SU-DHL-6 (cell line): ENCODE data around the gene PYY.
"Not testable (repeated sequence)": the region's sequence is repeated elsewhere in the genome, so short reads cannot be mapped to it uniquely, and the experiment has no call there.

ENCODE experiments used
- H2AFZ ChIP-seq: fragments of 200-600 bp; sonication (generic); 2 replicates; pipeline ENCODE4 v1.6.1; 2014; ENCODE audit warnings: low read depth, mild to moderate bottlenecking, moderate library complexity, mixed read lengths, antibody characterized with exemption, low read length; ENCODE audit not compliant: severe bottlenecking
- H3F3A ChIP-seq: fragments of 200-600 bp; shearing (Covaris generic); 2 replicates; pipeline ENCODE4 v1.6.0; 2016; ENCODE audit warnings: antibody characterized with exemption, mild to moderate bottlenecking; ENCODE audit not compliant: insufficient read depth
- H3K27ac ChIP-seq: fragments of 200-600 bp; sonication (generic); 2 replicates; pipeline ENCODE4 v1.5.1; 2016; ENCODE audit warnings: low read depth, mild to moderate bottlenecking, low read length, moderate library complexity, mixed read lengths
- H3K27me3 ChIP-seq: fragments of 200-600 bp; sonication (generic), shearing (Covaris generic); 2 replicates; pipeline ENCODE4 v1.6.0; 2014; ENCODE audit warnings: mild to moderate bottlenecking, low read length
- H3K36me3 ChIP-seq: fragments of 200-600 bp; sonication (generic); 2 replicates; pipeline ENCODE4 v1.6.1; 2014; ENCODE audit warnings: mild to moderate bottlenecking, low read length, mixed read lengths
- H3K4me2 ChIP-seq: fragments of 300-600, 200-600 bp; shearing (Covaris generic), sonication (generic); 2 replicates; pipeline ENCODE4 v1.6.0; 2014; ENCODE audit warnings: low read length, low read depth, mild to moderate bottlenecking; ENCODE audit not compliant: poor library complexity, severe bottlenecking
- H3K4me3 ChIP-seq: fragments of 200-600 bp; sonication (generic); 2 replicates; pipeline ENCODE4 v1.5.1; 2014; ENCODE audit warnings: antibody characterized with exemption, low read length, mild to moderate bottlenecking, mixed read lengths; ENCODE audit not compliant: insufficient read depth, poor library complexity, severe bottlenecking
- H3K79me2 ChIP-seq: fragments of 200-600 bp; sonication (generic); 2 replicates; pipeline ENCODE4 v1.6.1; 2014; ENCODE audit warnings: mild to moderate bottlenecking, low read length, moderate library complexity; ENCODE audit not compliant: insufficient read depth
- H3K9ac ChIP-seq: fragments of 200-600 bp; sonication (generic); 2 replicates; pipeline ENCODE4 v1.7.0; 2014; ENCODE audit warnings: mild to moderate bottlenecking, low read length
- H3K9me2 ChIP-seq: fragments of 200-600 bp; sonication (generic); replicated peaks from 2 replicates; pipeline ENCODE4 v1.6.1; 2014; ENCODE audit warnings: low read length; ENCODE audit not compliant: insufficient read depth
- H3K9me3 ChIP-seq: fragments of 200-600 bp; sonication (generic); 2 replicates; pipeline ENCODE4 v1.6.1; 2014; ENCODE audit warnings: low read length, mixed read lengths; ENCODE audit not compliant: insufficient read depth
- H4K20me1 ChIP-seq: fragments of 200-600 bp; sonication (generic); 2 replicates; pipeline ENCODE4 v1.6.1; 2014; ENCODE audit warnings: low read depth, mild to moderate bottlenecking, antibody characterized with exemption, low read length, moderate library complexity, mixed read lengths
- EZH2phosphoT487 ChIP-seq: fragments of 200-600 bp; sonication (generic), shearing (Covaris generic); conservative IDR thresholded peaks from 2 replicates; pipeline ENCODE4 v1.6.1; 2018; ENCODE audit warnings: mild to moderate bottlenecking, antibody characterized with exemption, low read length, moderate library complexity, mixed read lengths
- TF ChIP-seq, protein P1 (sequence below): fragments of 200-600 bp; sonication (generic); IDR thresholded peaks from one replicate; pipeline ENCODE4 v1.5.1; 2017; ENCODE audit warnings: antibody characterized with exemption, mild to moderate bottlenecking, low read length, moderate library complexity; ENCODE audit not compliant: insufficient read depth, poor library complexity, severe bottlenecking

The PYY gene

DNA sequence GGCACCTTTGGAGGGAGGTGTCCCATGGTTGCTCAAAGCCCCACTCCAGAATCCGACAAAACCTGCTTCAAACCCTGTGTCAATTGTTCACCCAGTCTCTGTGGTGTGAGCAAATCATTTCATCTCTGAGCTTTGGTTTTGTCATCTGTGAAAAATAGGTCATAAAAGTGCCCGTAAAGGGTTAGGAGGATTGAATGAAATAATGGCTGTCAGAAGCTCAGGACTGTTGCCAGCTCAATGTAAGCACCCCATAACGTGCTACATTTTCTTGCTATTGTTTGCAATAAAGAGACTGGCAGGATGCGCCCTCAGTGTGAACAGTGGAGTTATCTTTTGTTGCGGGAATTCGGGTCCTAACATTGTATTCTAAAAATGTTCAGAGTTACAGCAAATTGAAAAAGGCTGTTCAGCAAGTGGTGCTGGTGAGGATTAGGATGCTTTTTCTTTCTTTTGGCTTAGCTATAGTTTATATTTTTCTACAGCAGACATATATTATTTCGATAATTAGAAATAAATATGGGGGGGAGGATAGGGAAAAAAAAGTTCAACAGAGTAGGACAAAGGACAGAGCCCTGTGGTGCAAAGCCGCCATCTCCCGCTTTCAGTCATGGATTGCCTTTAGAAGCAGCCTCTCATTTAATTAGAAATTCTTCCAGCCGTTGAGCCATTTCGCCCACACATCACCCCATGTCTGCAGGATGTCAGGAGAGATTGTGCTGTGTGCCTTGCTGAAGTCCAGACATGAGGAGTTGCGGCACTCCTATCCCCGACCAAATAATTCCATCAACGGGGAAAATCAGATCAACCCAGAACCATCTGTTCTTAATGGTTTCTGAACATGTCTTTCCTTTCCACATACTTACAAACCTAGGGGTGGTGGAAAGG, 20.9 kb upstream of the PYY start:
- H3K9ac ChIP-seq = no peak overlapping the region
- no peaks in the 10 kb centered on the region for H3K36me3 ChIP-seq
- H3K9me3 ChIP-seq = no peaks in the 10 kb centered on the region
- no peak overlapping the region for H3K4me3 ChIP-seq
- H3F3A ChIP-seq = no peaks in the 10 kb centered on the region
- no peaks in the 10 kb centered on the region for H4K20me1 ChIP-seq
- no peaks in the 10 kb centered on the region for H3K9me2 ChIP-seq
- no peak for TF ChIP-seq EZH2phosphoT487
- TF ChIP-seq, protein P1, sequence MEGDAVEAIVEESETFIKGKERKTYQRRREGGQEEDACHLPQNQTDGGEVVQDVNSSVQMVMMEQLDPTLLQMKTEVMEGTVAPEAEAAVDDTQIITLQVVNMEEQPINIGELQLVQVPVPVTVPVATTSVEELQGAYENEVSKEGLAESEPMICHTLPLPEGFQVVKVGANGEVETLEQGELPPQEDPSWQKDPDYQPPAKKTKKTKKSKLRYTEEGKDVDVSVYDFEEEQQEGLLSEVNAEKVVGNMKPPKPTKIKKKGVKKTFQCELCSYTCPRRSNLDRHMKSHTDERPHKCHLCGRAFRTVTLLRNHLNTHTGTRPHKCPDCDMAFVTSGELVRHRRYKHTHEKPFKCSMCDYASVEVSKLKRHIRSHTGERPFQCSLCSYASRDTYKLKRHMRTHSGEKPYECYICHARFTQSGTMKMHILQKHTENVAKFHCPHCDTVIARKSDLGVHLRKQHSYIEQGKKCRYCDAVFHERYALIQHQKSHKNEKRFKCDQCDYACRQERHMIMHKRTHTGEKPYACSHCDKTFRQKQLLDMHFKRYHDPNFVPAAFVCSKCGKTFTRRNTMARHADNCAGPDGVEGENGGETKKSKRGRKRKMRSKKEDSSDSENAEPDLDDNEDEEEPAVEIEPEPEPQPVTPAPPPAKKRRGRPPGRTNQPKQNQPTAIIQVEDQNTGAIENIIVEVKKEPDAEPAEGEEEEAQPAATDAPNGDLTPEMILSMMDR = no peak
- no peaks in the 10 kb centered on the region for H3K27me3 ChIP-seq
- H3K27ac ChIP-seq = no peak overlapping the region
- no peak overlapping the region for H3K4me2 ChIP-seq
- H3K79me2 ChIP-seq = no peaks in the 10 kb centered on the region
- no peak overlapping the region for H2AFZ ChIP-seq

DNA sequence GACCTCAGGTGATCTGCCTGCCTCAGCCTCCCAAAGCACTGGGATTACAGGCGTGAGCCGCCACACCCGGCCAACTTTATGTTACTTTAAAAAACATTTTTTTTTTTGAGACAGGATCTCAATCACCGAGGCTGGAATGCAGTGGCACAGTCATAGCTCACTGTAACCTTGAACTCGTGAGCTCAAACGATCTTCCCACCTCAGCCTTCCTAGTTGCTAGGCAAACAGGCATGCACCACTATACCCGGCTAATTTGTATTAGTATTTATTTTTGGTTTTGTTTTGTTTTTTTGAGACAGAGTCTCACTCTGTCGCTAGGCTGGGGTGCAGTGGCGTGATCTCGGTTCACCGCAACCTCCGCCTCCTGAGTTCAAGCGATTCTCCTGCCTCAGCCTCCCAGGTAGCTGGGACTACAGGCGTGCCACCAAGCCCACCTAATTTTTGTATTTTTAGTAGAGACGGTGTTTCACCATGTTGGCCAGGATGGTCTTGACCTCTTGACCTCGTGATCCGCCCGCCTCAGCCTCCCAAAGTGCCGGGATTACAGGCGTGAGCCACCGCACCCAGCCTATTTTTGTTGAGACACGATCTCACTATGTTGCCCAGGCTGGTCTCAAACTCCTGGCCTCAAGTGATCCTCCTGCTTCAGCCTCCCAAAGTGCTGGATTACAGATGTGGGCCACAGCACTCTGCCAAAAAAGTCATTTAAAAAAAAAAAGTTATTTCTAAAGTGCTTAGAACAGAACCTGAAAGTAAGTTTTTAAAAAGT, 18.9 kb upstream of the PYY start:
- H3K36me3 ChIP-seq, H3K9ac ChIP-seq, H3K4me3 ChIP-seq, H3K27ac ChIP-seq, H3K4me2 ChIP-seq, H3K27me3 ChIP-seq, H3K79me2 ChIP-seq, H3K9me3 ChIP-seq, H2AFZ ChIP-seq, H3K9me2 ChIP-seq, H4K20me1 ChIP-seq, H3F3A ChIP-seq: not testable (repeated sequence)

DNA sequence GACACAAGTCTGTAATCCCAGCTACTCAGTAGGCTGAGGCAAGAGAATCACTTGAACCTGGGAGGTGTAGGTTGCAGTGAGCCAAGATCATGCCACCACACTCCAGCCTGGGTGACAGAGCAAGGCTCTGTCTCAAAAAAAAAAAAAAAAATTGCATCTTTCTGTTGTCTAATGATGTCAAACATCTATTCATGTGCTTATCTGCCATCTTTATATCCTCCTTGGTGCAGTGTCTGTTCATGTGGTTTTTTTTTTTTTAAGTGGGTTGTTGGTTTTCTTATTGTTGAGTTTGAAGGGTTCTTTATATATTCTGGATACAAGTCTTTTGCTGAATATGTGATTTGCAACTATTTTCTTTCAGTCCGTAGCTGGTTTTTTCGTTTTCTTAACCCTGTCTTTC, 17.7 kb upstream of the PYY start:
- not testable (repeated sequence) for H3K79me2 ChIP-seq, H3K27ac ChIP-seq, H3K4me2 ChIP-seq

DNA sequence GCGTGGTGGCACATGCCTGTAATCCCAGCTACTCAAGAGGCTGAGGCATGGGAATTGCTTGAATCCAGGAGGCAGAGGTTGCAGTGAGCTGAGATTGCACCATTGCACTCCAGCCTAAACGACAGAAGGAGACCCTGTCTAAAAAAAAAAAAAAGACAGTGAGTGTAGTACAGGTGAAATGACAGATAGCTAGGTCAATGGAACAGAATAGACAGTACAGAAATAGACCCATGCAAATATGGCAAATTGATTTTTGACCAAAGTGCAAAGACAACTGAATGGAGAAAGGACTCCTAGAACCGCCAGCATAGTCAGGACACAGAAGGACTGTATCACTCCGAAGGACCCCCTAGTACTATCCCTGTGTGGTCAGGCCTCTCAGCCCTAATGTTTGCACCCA, 16.6 kb upstream of the PYY start:
- Histone ChIP-seq H3K9me3 (no peaks in the 10 kb centered on the region), H3K27ac (no peak overlapping the region), H3F3A (no peaks in the 10 kb centered on the region), H3K9me2 (no peaks in the 10 kb centered on the region), H3K36me3 (no peaks in the 10 kb centered on the region), H3K27me3 (no peaks in the 10 kb centered on the region), H4K20me1 (no peaks in the 10 kb centered on the region), H3K4me3 (no peak overlapping the region), H3K4me2 (no peak overlapping the region), H3K79me2 (no peaks in the 10 kb centered on the region), H3K9ac (no peak overlapping the region), H2AFZ (no peak overlapping the region)
- TF ChIP-seq EZH2phosphoT487 = no peak
- TF ChIP-seq, protein P1 = no peak

More for the DNA sequence above, 17.7 kb upstream of the PYY start:
- not testable (repeated sequence) for H3F3A ChIP-seq, H3K27me3 ChIP-seq, H3K9ac ChIP-seq, H3K9me3 ChIP-seq, H3K4me3 ChIP-seq, H4K20me1 ChIP-seq, H3K9me2 ChIP-seq, H3K36me3 ChIP-seq, H2AFZ ChIP-seq
